AG20443 (cell line): ENCODE results near the gene CLMN.
"Not testable (repeated sequence)": the region's sequence is repeated elsewhere in the genome, so short reads cannot be mapped to it uniquely, and the experiment has no call there.

Source experiments
- DNase-seq: peaks from one replicate; pipeline ENCODE4 v3.0.0; 2012; ENCODE audit warnings: low spot score, mixed read lengths

Gene CLMN

GRCh38 chr14:95192311-95192710, 127.4 kb downstream of the CLMN start:
- no peak for DNase-seq

GRCh38 chr14:95191445-95192199, 128.1 kb downstream of the CLMN start:
- DNase-seq = no peak

- DNase-seq = no peak
These were observed 128.9 kb downstream of the CLMN start for GRCh38 chr14:95190857-95191256.

- peak; percentile 10 for DNase-seq
These were observed 129.3 kb downstream of the CLMN start for GRCh38 chr14:95190346-95190840.

GRCh38 chr14:95189367-95190132, 130.2 kb downstream of the CLMN start:
- peak; percentile 1 for DNase-seq

- DNase-seq = no peak
These were observed 131.3 kb downstream of the CLMN start for GRCh38 chr14:95188380-95188779.

- DNase-seq = no peak
These were observed 133.8 kb downstream of the CLMN start for GRCh38 chr14:95185767-95186392.

GRCh38 chr14:95185033-95185766, 134.5 kb downstream of the CLMN start:
- no peak for DNase-seq

- DNase-seq = no peak
These were observed 135.3 kb downstream of the CLMN start for GRCh38 chr14:95184413-95184790.

- DNase-seq = no peak
These were observed 135.9 kb downstream of the CLMN start for GRCh38 chr14:95183532-95184412.

- no peak for DNase-seq
These were observed 136.6 kb downstream of the CLMN start for GRCh38 chr14:95183082-95183481.

- DNase-seq = no peak
These were observed 137.3 kb downstream of the CLMN start for GRCh38 chr14:95182379-95182778.

- DNase-seq = no peak
These were observed 138.6 kb downstream of the CLMN start for GRCh38 chr14:95180966-95181741.

- not testable (repeated sequence) for DNase-seq
These were observed 144.0 kb downstream of the CLMN start for GRCh38 chr14:95175670-95176069.

- DNase-seq = no peak
These were observed 145.4 kb downstream of the CLMN start for GRCh38 chr14:95174184-95174792.

- no peak for DNase-seq
These were observed 146.2 kb downstream of the CLMN start for GRCh38 chr14:95173518-95173917.

GRCh38 chr14:95167177-95167576, 152.5 kb downstream of the CLMN start:
- no peak for DNase-seq

GRCh38 chr14:95165517-95165916, 154.2 kb downstream of the CLMN start:
- DNase-seq = no peak

GRCh38 chr14:95164506-95164905, 155.2 kb downstream of the CLMN start:
- DNase-seq = no peak

GRCh38 chr14:95163666-95164065, 156.0 kb downstream of the CLMN start:
- no peak for DNase-seq
